ENCODE measurements around the gene CTNND1. TPM values are rescaled to one million over a fixed set of nuclear protein-coding genes. Genes with fewer than 3 reads are reported as not detected.
"Not testable (repeated sequence)": the region's sequence is repeated elsewhere in the genome, so short reads cannot be mapped to it uniquely, and the experiment has no call there.

Gene CTNND1
- total and polyA plus RNA-seq, 2 experiments from 2014 or later, result 66.9 to 101 TPM

DNA sequence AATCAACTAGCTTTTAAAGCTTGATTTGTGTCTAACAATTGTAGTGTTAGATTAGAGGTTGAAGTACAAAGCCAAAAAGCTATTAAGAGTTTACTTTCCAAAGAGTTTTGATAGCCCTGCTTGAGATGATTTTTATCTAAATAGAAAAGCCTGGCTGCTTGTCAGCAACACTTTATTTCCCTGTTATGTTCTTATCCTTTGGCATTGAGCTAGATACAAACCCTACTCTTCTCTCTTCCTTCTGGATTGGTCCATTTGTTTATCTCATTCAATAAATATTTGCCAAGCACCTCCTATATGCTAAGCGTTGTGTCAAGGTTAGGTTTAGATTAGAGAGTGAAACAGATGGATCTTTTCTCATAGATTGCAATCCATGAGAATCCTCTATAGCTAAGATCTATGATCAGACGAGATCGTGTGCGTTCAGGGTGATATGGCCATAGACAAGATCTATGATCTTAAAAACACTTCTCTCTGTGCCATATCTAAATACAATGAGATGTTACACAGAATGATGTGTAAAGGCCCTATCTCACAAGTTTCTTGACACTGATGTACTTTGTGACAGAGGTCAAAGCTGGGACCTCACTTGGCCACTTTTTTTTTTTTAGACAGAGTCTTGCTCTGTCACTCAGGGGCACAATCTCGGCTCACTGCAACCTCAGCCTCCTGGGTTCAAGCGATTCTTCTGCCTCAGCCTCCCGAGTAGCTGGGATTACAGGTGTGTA, 57.8 kb downstream of the CTNND1 start:
- 96 to 97% methylated on average over 7 of the region's 7 CpGs for WGBS, 2 experiments (ENCODE audit: low coverage in 1 of 2, low lambda C conversion rate in 2 of 2, missing lambda C conversion rate in 2 of 2)
- in situ Hi-C loops (cut with MboI), result no loop called here
- no peak for DNase-seq

DNA sequence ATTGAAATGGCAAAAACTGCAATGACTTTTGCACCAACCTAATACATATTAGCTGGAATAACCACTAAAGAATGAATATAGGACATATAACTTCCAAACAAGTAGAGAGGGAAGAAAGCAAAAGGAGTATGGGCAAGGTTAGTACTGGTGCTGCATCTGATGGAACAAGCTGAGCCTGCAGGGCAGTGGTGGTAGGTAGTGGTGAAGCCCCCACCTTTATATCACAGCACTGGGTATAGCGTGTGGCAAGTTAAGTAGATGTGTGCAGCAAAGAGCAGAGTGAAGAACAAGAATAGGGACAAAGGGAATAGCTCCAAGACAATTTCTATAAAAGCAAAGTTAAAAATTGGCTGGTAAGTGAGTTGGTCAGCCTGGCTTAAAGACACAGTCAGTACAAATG, 62.3 kb downstream of the CTNND1 start:
- Histone ChIP-seq H2AFZ (no peak overlapping the region), H3K4me3 (no peak overlapping the region), H3K27ac (no peak overlapping the region), H4K20me1 (ENCODE audit: insufficient read depth) (no peaks in the 10 kb centered on the region), H3K27me3 (replicated peaks; ENCODE audit: insufficient read depth) (no peaks in the 10 kb centered on the region), H3K9ac (no peak overlapping the region), H3F3A (ENCODE audit: insufficient read depth) (peaks cover 20% of the 10 kb centered on the region), H3K9me3 (ENCODE audit: low read depth) (no peaks in the 10 kb centered on the region), H3K79me2 (ENCODE audit: insufficient read depth) (no peaks in the 10 kb centered on the region), H3K4me2 (ENCODE audit: unreplicated experiment) (no peak overlapping the region), H3K36me3 (ENCODE audit: low read depth) (0 out of 2 replicates have a peak, but pooled peaks cover 8% of the 10 kb centered on the region), H3K4me1 (ENCODE audit: insufficient read depth) (no peaks in the 10 kb centered on the region), H3K9me2 (ENCODE audit: insufficient read depth) (no peaks in the 10 kb centered on the region)
- TF ChIP-seq EZH2 (IDR thresholded peaks at IDR 0.05; ENCODE audit: insufficient read depth, poor library complexity, severe bottlenecking) (no peak), EZH2phosphoT487 (IDR thresholded peaks at IDR 0.05; ENCODE audit: insufficient read depth, low read depth) (no peak)
- no peak for DNase-seq
- WGBS, 2 experiments (ENCODE audit: low coverage in 1 of 2, low lambda C conversion rate in 2 of 2, missing lambda C conversion rate in 2 of 2), result 83 to 100% methylated on average over 1 of the region's 1 CpG
- in situ Hi-C loops (cut with MboI), result loop anchor here (10.0 kb wide), 1 partner anchor 691 kb away; no protein-coding TSS in a partner anchor

More for the DNA sequence above, 57.8 kb downstream of the CTNND1 start:
- Histone ChIP-seq H3K9me3 (ENCODE audit: low read depth) (no peaks in the 10 kb centered on the region), H3F3A (ENCODE audit: insufficient read depth) (peaks cover 20% of the 10 kb centered on the region), H3K9me2 (ENCODE audit: insufficient read depth) (no peaks in the 10 kb centered on the region), H3K36me3 (ENCODE audit: low read depth) (peaks cover 52% of the 10 kb centered on the region), H3K79me2 (ENCODE audit: insufficient read depth) (no peaks in the 10 kb centered on the region), H3K27ac (no peak overlapping the region), H3K27me3 (replicated peaks; ENCODE audit: insufficient read depth) (no peaks in the 10 kb centered on the region), H3K9ac (no peak overlapping the region), H2AFZ (no peak overlapping the region), H3K4me1 (ENCODE audit: insufficient read depth) (no peaks in the 10 kb centered on the region), H3K4me3 (no peak overlapping the region), H4K20me1 (ENCODE audit: insufficient read depth) (no peaks in the 10 kb centered on the region), H3K4me2 (ENCODE audit: unreplicated experiment) (no peak overlapping the region)
- no peak for TF ChIP-seq EZH2 (IDR thresholded peaks at IDR 0.05; ENCODE audit: insufficient read depth, poor library complexity, severe bottlenecking)
- no peak for TF ChIP-seq EZH2phosphoT487 (IDR thresholded peaks at IDR 0.05; ENCODE audit: insufficient read depth, low read depth)

DNA sequence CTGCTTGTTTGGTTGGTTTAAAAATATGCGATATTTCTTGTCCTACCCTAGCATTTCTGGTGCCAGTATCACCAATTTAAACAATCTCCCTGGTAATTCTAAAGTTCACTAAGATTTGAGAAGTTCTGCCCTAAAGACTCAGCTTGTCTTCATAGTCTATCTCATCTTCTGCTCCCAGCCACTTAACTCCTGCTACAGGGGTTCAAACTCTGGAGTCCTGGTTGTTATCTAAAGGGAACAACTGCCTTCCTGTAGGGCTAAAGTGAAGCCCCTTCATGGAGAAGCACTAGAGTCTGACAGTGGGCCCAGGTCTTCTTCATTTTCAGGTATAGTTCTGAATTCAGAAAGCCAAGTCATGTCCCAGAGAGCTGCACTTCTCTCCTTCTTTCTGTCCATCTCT, 73.2 kb downstream of the CTNND1 start:
- Histone ChIP-seq H4K20me1 (ENCODE audit: insufficient read depth) (no peaks in the 10 kb centered on the region), H3K79me2 (ENCODE audit: insufficient read depth) (no peaks in the 10 kb centered on the region), H3K27me3 (replicated peaks; ENCODE audit: insufficient read depth) (no peaks in the 10 kb centered on the region), H3K4me3 (no peak overlapping the region), H3K9ac (no peak overlapping the region), H3K9me3 (ENCODE audit: low read depth) (no peaks in the 10 kb centered on the region), H2AFZ (no peak overlapping the region), H3K4me1 (ENCODE audit: insufficient read depth) (no peaks in the 10 kb centered on the region), H3K27ac (no peak overlapping the region), H3F3A (ENCODE audit: insufficient read depth) (peaks cover 7% of the 10 kb centered on the region; the same call in 1 of the 2 replicates), H3K36me3 (ENCODE audit: low read depth) (no peaks in the 10 kb centered on the region), H3K4me2 (ENCODE audit: unreplicated experiment) (no peak overlapping the region), H3K9me2 (ENCODE audit: insufficient read depth) (no peaks in the 10 kb centered on the region)
- in situ Hi-C loops (cut with MboI), result no loop called here
- TF ChIP-seq EZH2 (IDR thresholded peaks at IDR 0.05; ENCODE audit: insufficient read depth, poor library complexity, severe bottlenecking), result no peak
- TF ChIP-seq EZH2phosphoT487 (IDR thresholded peaks at IDR 0.05; ENCODE audit: insufficient read depth, low read depth), result no peak
- no peak for DNase-seq
- 73 to 77% methylated on average over 1 of the region's 1 CpG for WGBS, 2 experiments (ENCODE audit: low coverage in 1 of 2, low lambda C conversion rate in 2 of 2, missing lambda C conversion rate in 2 of 2)

GRCh38 chr11:57838609-57839008, 77.0 kb downstream of the CTNND1 start:
- H2AFZ ChIP-seq; H3K9me3 ChIP-seq (ENCODE audit: low read depth); H3K4me2 ChIP-seq (ENCODE audit: unreplicated experiment); H3K9me2 ChIP-seq (ENCODE audit: insufficient read depth); H3K36me3 ChIP-seq (ENCODE audit: low read depth); in situ Hi-C loops (cut with MboI); H3F3A ChIP-seq (ENCODE audit: insufficient read depth); H4K20me1 ChIP-seq (ENCODE audit: insufficient read depth); H3K27me3 ChIP-seq (replicated peaks; ENCODE audit: insufficient read depth); H3K4me1 ChIP-seq (ENCODE audit: insufficient read depth); H3K9ac ChIP-seq; DNase-seq; H3K4me3 ChIP-seq; H3K27ac ChIP-seq; H3K79me2 ChIP-seq (ENCODE audit: insufficient read depth): not testable (repeated sequence)
- WGBS, 2 experiments (ENCODE audit: low coverage in 1 of 2, low lambda C conversion rate in 2 of 2, missing lambda C conversion rate in 2 of 2), result 52 to 58% methylated on average over 3 of the region's 3 CpGs

All from GM23248 (cell line).